Sigmoid colon (tissue), 4 donors: Measurements from ENCODE around the gene LPAR6.

Experiments used
- CTCF ChIP-seq, 4 experiments: fragments of 450-650 bp in 3 of 4; fragments of 200-600 bp in 1 of 4; IDR thresholded peaks; one replicate each; pipeline ENCODE4 v1.5.1; 2016 to 2019; ENCODE audit warnings: antibody characterized with exemption in 4 of 4, mild to moderate bottlenecking in 3 of 4, moderate library complexity in 2 of 4
- EP300 ChIP-seq, 4 donors: sonication (generic); formaldehyde crosslinking; IDR thresholded peaks; one replicate each; pipeline ENCODE4 v1.6.1; 2017; ENCODE audit warnings: antibody characterized with exemption in 4 of 4

GRCh38 chr13:48403151-48403631 is 9.7 kb downstream of the LPAR6 start:
- TF ChIP-seq CTCF (IDR thresholded peaks at IDR 0.05) = no peak
- no peak for TF ChIP-seq EP300 (IDR thresholded peaks at IDR 0.05)
